ENCODE data around the gene SYVN1.
"Not testable (repeated sequence)": the region's sequence is repeated elsewhere in the genome, so short reads cannot be mapped to it uniquely, and the experiment has no call there.

SYVN1 gene

DNA sequence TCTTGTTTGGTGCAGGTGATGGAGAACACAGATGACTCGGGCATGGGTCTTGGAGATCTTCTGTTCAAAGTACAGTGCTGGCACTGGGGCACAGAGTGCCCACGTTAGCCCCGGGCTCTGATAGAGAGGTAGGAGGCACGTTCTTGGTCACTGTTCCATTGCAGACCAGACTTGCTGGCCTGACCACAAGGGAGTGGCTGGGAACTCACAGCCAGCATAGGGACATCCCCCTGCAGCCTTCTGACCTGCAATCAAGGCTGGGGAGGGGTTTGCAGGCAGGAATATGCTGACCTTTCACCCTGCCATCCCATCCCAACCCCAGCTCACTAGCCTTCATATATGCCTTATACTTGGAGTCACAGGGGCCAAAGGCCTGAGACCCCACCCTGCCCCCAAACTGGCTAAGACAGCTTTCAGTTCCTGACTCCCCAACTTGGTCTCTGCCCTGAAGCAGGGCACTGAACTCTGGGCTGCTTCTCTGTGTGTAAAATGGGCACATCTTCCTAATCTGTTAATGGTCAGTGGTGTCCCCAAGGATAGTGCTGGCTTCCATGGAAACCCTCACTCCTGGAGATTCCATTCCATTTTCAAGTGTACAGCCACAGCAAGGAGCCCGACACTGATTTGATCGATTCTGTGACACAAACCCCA lies 7.6 kb downstream of the SYVN1 start:
- DNase-seq = no peak

DNA sequence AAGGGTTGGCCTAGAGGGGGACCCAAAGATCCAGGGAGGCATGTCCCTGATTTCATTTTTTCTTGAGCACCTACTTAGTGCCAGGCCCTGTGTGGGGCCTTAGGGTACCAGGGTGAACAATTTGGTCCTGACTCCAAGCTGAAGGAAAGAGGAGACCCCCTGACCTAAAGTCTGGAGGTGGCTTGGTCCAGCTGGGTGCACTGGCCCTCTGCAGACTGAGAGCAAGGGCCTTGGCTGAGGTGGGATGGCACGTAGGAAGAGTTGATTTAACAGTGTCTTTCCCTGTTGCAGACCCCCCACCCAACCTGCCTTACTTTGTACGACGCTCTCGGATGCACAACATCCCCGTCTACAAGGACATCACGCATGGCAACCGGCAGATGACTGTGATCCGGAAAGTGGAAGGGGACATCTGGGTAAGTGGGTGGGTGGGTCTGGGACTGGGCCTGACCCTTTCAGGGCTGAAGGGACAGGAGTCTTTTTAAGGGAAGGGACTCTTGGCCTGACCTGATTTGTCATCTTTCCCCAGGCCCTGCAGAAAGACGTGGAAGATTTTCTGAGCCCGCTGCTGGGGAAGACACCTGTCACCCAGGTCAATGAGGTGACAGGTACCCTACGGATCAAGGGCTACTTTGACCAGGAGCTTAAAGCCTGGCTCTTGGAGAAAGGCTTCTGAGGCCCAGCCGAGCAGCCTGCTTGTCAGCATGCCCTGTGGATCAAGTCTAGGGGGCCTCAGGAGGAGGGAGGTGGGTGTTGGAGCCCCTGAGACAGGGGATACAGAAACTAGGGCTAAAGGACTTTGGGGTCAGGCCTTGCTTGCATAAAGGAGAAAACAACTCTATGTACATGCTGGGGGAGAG lies 8.9 kb downstream of the SYVN1 start:
- DNase-seq = no peak

DNA sequence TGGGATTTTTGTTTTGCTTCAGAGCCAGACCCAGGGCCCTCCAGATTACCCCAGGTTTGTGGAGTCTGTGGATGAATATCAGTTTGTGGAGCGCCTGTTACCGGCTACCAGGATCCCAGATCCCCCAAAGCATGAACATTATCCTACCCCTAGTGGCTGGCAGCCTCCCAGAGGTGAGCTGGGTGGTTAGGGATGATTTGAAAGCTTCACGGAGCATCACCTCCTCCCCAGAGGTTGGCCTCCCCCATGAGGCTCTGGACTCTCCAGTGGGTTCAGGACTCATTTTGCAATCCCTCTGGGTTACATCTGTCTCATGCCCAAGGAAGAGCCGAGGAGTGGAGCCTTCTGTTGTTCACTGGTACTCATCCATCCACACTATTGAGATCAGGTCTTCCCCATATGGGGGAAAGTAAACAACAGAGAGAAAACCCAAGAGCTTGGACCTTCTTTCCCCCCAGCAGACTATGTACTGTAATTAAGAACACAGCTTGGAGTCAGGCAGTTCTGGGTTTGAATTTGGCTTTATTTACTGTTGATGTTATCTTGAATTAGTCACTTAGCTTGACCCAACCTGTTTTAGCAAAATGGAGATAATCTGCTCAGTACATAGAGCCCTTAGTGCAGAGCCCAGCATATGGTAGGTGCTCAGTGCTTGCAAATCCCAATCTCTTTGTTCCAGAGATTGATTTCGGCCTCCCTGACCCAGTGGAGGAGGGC lies 9.7 kb downstream of the SYVN1 start:
- no peak for DNase-seq

DNA sequence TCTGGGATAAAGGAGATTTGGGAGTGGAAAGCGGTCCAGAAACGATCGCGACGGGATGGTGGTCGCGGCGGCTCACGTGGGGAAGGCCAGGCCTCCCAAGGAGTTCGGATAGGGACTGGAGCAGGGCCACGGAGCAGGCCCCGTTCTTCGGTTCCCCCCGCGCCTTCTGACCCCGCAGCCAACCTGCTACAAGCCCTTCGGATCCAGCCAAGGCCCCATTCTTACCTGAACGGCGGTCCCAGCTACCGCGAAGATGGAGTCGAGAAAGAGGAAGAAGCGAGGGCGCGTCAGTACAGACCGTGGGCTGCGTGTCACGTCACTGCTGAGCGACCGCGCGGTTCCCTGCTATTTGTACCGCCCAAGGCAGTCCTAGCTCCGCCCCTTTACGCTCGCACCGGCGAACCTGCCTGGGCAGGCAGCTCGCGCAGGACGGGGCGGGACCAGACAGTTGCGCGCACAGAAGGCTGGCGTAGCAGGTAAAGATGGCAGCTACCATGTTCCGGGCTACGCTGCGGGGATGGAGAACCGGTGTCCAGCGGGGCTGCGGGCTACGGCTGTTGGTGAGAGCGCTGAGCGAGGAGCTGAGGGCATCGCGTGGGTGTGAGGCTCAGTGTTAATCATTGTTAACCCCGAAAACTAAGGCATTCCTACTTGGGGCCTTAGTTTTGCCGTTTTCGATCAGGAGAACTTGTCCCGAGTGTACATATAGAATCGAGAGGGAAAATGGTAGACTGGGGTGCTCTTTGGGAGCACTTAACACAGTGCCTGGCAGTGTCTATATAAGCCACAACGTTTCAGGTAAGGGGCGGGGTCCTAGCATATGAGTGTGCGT lies 12.2 kb downstream of the SYVN1 start, which contains the start of the genes FAU and MRPL49:
FAU (minus strand) TSS at position 270 of the 832 bp plus-strand sequence. CDS start 321 bp downstream, outside the sequence.
MRPL49 (plus strand) TSS at position 457 of the 832 bp plus-strand sequence; CDS start at position 483, 26 bp downstream.
- DNase-seq = peak; percentile 94

DNA sequence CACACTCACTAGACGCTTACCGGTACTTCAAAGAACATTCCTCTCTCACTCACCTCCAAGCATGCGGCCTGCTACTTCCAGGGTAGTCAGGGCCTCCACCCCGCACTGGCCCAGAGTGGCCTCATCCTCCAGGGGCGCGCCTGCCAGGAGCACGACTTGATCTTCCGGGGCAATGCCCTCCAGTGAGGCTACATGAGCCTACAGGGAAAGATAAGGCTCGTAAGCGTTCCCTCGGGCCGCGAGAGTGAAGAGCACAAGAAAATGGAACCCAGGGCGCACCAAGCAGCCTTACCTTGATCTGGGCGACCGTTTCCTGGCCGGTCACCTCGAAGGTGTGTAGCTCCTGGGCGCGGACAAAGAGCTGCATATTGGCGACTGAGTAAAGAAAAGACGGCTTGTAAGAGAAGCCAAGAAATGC lies 12.9 kb downstream of the SYVN1 start:
- no peak for DNase-seq

DNA sequence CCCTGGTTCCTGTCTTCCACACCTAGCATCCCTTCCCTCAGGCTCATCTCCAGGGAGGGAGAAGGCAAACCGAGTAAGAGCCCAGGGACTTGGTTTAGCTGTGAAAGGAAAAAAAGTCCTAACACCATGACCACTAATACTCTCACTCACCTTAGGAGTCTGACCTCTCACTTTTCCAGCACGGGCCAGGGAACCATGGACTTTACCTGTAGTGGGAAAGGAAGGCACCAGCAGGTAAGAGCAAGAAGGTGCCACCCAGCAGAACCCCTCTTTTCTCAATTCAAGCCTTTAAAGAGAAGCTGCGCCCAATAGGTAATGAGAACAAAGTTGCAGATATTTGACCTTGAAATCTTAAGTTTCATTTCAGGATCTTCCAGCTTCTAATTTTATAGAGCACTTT lies 13.5 kb downstream of the SYVN1 start:
- DNase-seq = no peak

DNA sequence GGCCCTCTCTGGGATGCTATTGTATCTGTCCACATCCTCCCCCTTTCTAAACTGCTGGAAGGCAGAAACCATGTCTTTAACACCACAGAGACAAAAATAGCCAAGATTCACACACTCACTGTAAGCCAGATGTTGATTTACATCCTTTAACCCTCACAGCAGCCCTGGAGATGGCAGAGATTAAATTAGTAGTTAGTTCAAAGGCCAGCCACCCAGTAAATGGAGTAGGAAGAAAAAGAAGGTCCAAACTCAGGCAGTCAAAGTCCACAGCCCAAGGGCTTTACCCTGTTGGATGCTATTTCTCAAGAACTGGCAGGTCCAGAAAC lies 14.7 kb downstream of the SYVN1 start:
- DNase-seq = no peak

DNA sequence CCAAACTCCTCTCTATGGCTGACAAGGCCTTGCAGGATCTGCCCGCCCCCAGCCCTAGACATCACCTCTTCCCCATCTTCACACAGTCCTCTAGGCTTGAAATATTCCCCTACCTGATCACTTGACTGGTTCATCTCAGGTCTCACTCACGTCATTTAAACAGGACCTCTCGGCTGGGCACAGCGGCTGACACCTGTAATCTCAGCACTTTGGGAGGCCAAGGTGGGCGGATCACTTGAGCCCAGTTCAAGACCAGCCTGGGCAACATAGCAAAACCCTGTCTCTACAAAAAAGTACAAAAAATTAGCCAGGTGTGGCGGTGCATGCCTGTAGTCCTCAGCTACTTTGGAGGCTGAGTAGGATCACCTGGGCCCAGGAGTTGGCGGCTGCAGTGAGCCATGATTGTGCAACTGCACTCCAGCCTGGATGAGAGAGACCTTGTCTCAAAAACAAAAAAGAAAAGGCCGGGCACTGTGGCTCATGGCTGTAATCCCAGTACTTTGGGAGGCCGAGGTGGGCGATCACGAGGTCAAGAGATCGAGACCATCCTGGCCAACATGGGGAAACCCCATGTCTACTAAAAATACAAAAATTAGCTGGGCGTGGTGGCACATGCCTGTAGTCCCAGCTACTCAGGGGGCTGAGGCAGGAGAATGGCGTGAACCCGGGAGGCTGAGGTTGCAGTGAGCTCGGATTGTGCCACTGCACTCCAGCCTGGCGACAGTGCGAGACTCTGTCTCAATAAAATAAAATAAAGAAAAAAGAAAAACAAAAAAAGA lies 15.2 kb downstream of the SYVN1 start:
- DNase-seq = not testable (repeated sequence)

DNA sequence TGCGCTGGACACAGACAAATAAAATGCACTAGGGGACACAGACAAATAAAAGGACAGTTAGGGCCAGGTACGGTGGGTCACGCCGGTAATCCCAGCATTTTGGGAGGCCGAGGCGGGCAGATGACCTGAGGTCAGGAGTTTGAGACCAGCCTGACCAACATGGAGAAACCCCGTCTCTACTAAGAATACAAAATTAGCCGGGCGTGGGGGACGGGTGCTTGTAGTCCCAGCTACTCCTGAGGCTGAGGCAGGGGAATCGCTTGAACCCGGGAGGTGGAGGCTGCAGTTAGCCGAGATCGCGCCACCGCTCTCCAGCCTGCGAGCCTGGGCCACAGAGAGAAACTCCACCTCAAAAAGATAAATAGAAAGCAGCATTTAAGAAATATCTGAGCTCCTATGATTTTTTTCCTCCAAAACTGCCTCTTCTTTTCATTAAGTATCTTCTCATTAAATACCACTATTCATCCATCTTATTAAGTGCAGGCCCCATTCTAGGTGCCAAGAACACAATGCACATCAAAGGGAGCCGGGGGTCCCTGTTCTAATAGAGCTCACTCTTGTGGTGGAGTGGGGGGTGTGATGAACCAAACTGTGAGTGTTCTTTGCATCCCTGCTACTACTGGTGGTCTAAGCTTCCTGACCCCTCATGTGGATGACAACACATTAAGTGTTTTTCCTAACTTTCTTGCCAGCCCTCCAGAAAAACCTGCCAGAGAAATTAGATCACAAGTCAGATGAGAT lies 16.1 kb downstream of the SYVN1 start:
- DNase-seq = no peak

DNA sequence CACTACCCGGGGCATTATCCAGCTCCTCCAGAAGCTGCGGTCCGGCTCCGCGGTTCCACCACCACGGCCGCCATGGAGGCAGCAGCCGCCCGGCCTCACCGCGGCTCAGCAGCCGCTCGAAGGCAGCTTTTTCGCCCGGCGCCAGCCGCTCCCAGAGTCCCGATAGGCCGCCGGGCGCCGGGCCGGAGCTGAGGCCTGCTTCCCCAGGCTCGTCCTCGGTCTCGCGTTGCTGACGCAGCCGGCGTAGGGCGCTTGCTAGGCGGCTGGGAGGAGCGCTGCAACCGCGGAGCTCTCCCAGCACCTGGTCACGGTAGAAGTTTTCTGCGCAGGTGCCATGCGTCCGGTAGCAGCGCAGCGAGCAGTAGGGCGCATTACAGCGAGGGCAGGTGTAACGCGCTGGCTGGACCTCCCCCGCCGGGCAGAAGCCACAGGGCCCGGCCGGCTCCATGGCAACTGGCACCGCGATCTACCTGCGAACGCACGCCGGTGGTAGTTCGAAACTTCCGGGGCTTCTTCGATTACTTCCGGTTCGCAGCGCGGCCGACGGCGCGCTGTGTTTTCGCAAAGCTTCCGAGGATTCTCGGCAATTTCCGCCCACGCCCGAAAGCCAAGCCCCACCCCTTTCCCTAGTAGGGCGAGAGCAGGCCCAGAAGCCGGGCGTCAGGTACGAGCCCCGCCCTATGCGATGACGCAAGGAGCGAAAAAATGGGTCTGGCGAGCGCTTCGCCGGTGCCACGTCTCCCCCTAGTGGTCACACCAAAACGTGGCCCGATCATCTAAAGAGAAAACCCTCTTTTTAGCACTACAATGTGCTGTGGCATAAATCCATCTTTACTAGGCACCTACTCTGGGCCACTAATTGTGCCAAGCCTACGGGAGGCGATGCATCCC lies 16.9 kb downstream of the SYVN1 start, which contains the start of gene ZNHIT2:
ZNHIT2 (minus strand) TSS at position 496 of the 891 bp plus-strand sequence; CDS start at position 448, 48 bp downstream.
- DNase-seq = peak; percentile 99

DNA sequence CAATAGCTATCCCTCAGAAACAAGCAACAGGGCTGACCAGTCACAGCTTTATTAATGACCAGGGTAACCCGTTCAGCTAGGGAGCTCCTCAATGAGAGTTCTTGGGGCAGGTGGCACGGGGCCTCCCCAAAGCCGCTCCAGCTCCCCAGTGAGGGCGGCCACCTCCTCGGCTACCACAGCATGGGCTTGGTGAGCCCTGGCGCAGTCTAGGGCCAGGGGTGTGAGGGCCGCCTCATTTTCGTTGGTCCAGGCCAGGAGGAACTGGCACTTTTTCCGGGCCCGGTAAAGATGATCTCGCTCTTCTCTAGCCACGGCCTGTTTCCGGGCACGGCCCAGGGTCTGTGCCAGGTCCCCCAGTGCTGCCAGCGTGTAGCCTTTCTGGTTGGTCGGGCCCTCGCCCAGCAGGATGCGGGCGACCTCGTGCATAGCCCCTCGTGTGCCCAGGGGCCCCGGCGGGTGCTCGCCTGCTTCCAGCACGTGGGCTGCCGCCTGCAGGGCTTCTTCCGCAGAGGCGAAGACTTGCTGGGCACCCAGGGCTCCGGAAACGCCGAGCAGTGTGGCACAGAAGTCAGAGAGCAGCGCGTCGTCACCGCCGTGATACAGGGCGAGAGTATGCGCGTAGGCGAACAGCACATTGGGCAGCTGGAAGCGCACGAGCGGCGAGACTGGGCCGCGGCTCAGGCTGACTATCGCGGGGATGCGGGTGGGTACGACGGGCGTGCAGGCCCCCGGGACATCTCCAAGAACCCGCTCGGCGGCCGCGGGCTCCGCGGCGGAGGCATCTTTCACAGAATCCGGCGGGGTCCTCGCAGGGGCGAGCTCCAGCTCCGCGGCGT lies 17.7 kb downstream of the SYVN1 start:
- peak; percentile 29 for DNase-seq

DNA sequence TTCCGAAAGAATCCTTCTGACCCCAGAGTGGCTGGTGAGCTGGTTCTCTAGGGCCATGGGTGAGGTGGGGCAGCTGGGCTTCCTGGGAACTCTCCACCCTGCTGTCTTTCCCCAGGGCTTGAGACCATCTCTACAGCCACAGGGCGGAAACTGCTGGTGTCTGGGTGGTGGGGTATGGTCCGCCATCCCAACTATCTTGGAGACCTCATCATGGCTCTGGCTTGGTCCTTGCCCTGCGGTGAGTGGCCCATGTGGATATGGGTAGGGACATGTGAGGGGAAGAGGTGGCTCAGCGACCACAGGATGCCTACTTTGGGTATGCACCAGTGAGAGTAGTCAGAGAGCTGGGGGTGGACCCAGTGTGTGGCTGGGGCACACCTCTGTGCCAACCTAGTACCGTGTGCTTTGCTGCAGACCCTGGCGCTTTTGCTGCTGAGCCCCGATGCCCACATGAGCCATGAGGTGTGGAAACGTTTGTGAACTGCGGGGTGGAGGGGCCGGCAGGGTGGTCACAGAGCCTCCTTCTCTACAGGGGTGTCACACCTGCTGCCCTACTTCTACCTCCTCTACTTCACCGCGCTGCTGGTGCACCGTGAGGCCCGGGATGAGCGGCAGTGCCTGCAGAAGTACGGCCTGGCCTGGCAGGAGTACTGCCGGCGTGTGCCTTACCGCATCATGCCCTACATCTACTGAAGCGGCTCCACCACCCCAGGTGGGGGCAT lies 18.8 kb downstream of the SYVN1 start:
- DNase-seq = no peak

DNA sequence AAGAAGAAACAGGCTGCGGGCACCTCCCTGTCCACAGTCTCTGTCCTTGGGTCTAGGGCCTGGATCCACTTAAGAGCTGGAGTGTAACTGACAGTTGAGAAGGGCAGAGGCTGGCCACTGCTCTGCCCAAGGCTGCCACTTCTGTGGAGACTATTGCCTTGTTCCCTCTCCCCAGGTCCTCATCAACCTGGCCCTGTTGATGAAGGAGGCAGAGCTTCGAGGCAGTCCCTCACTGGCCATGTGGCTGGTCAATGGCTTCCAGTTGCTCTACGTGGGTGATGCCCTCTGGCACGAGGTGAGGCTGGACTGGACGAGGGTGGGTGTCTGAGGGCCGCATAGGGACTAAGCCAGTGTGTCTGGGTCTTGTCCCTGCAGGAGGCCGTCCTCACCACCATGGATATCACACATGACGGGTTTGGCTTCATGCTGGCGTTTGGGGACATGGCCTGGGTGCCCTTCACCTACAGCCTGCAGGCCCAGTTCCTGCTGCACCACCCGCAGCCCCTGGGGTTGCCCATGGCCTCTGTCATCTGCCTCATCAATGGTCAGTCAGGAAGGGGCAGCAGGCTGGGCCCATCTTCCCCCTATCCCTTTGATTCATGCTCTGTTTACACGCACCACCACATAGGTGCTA lies 19.7 kb downstream of the SYVN1 start:
- DNase-seq = no peak

DNA sequence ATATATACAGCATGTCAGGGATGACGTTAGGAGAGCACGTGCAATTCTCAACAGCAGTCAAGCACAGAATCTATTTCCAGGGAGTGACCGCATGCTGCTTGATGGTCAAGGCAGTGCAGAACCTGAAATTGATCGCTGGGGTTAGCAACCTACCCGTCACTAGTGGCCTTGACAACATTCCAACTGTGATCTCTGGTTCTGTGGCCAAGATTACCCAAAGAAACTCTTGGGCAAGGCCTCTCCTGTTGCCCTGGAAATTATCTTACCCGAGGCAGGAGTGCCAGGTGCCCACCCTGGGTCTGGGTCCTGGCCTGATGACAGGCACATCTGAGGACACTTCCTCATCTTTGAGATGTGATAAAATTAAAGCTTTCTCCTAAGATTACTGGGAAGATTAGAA lies 20.5 kb downstream of the SYVN1 start:
- no peak for DNase-seq

DNA sequence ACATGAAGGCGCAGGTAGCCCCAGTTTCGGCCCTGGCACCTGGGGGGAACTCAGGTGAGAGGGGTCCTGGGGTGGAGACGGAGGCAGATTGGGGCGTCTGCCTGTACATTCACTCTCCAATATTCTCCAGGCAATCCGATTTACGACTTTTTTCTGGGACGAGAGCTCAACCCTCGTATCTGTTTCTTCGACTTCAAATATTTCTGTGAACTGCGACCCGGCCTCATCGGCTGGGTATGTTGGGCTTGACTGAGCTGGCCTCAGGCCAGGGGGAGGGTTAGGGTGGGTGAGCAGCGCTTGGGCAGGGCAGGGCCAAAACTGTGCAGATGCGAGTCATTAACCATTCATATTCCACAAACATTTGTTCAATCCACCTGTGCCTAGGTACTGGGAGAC lies 21.0 kb downstream of the SYVN1 start:
- DNase-seq = peak; percentile 38

DNA sequence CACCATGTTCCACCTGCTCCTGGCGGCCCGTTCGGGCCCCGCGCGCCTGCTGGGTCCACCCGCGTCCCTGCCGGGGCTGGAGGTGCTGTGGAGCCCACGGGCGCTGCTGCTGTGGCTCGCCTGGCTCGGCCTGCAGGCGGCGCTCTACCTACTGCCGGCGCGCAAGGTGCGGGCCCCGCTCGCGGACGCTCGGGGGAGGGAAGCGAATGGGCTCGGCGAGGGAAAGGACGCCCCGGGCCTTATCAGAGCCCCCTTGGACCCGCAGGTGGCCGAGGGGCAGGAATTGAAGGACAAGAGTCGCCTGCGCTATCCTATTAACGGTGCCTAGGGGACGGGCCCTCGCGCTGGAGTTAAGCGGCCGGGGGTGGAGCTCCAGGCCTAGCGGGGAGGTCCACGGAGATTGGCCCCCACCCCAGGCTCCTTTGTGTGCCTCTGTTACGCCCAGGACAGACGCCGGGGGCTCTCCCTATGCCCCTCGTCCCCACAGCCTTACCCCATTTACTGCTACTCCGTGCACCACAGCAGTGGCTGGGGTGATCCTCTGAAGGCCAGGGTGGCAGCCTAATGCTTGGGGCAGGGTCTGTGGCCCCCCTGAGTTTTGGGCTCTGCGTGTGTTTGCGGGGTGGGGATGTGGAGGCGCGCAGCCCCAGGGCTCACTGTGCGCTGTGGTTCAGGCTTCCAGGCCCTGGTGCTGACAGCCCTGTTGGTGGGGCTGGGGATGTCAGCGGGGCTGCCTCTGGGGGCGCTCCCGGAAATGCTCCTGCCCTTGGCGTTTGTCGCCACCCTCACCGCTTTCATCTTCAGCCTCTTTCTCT lies 21.6 kb downstream of the SYVN1 start:
- peak; percentile 38 for DNase-seq

All from DMS79 (cell line).